ENCODE measurements around the gene MICA. TPM values are rescaled to one million over a fixed set of nuclear protein-coding genes. Genes with fewer than 3 reads are reported as not detected.
A peak's percentile ranks its signal among the peaks of the same experiment; 100 is the strongest.

MICA gene
- total and polyA plus RNA-seq, 9 of the 15 experiments (the other 6 are each of a cell fraction or from before 2014, with no cell fraction given): 11.8 to 24.6 (median 16.7) TPM

- TF ChIP-seq YY1 (IDR thresholded peaks at IDR 0.05; ENCODE audit: borderline replicate concordance in 1 of 3, control insufficient read depth in 1 of 3, extremely low read depth in 1 of 3, insufficient read depth in 3 of 3, insufficient read length in 1 of 3, insufficient replicate concordance in 2 of 3, low read depth in 1 of 3, low read length in 2 of 3): no peak
- no peak for TF ChIP-seq NBN (IDR thresholded peaks at IDR 0.05; ENCODE audit: low read depth)
- no peak for TF ChIP-seq TFAP4 (CRISPR knock-in tag; IDR thresholded peaks at IDR 0.05; ENCODE audit: borderline replicate concordance)
- TF ChIP-seq RBM22 (IDR thresholded peaks at IDR 0.05; ENCODE audit: low read depth, low read length, poor library complexity, severe bottlenecking): no peak
Measured at GRCh38 chr6:31394381-31394780, 9.0 kb upstream of the MICA start (continued).

GRCh38 chr6:31395832-31396231 is 7.6 kb upstream of the MICA start:
- CTCF ChIA-PET (ENCODE audit: low intra/inter-chr PET ratio): interaction anchor here (5.5 kb wide), 1 partner anchor 47 kb away, joined by 68 read pairs; no protein-coding TSS in a partner anchor
- WGBS (ENCODE audit: insufficient coverage, low coverage, missing lambda C conversion rate): 13% methylated on average over 7 of the region's 7 CpGs
- H3K4me3 ChIP-seq: no peak overlapping the region
- H3K27ac ChIP-seq (ENCODE audit: extremely low read depth, low read depth, low read length): peak overlapping the region; percentile 11; the same call in 1 of the 3 replicates
- peak overlapping the region; percentile 48 for H3K4me2 ChIP-seq (ENCODE audit: insufficient read depth, low read length)
- no TSS peak for BruUV-seq (replicated peaks)
- H3K36me3 ChIP-seq (ENCODE audit: control insufficient read depth, insufficient read depth, low read length): peaks cover 3% of the 10 kb centered on the region; the same call in 1 of the 3 replicates
- POLR2A ChIA-PET: interaction anchor here (0.6 to 1.5 kb wide), 3 partner anchors 12 to 114 kb away, joined by 3 to 7 read pairs (median 3); no protein-coding TSS in a partner anchor
- intact Hi-C loops (cut with micrococcal nuclease) (loop anchor here (5.0 kb wide), 2 partner anchors 146 to 201 kb away; partner anchors contain the start of gene DDX39B), in situ Hi-C loops (cut with MboI) (no loop called here)
- no peaks in the 10 kb centered on the region for H3K9me1 ChIP-seq (ENCODE audit: control insufficient read depth, insufficient read depth, low read length)
- peak; percentile 8 for ATAC-seq
- H3K9me3 ChIP-seq (replicated peaks; ENCODE audit: control insufficient read depth, insufficient read depth, low read depth, low read length): no peaks in the 10 kb centered on the region
- H4K20me1 ChIP-seq (replicated peaks; ENCODE audit: control insufficient read depth, insufficient read depth, low read length): no peaks in the 10 kb centered on the region
- peak; percentile 81 for FAIRE-seq
- DNase-seq (ENCODE audit: extremely low read depth in 1 of 4, low spot score in 3 of 4): peak in 3 of 4 experiments; percentile 34 to 83 (median 61)
- H3K4me1 ChIP-seq (replicated peaks in 1 of 2; ENCODE audit: control insufficient read depth in 2 of 2, insufficient read depth in 2 of 2, low read length in 2 of 2): peaks cover 19 to 22% of the 10 kb centered on the region in 2 experiments
- peak overlapping the region in 1 of 2 experiments; percentile 33; a peak in 2 of 4 replicates for H3K9ac ChIP-seq (ENCODE audit: insufficient read depth in 1 of 2, low read depth in 2 of 2, low read length in 2 of 2)
- H2AFZ ChIP-seq (ENCODE audit: low read depth, low read length): peak overlapping the region; percentile 46; the same call in 1 of the 2 replicates
- H3K79me2 ChIP-seq (ENCODE audit: control insufficient read depth, insufficient read depth, low read length): peaks cover 14% of the 10 kb centered on the region
- H3K27me3 ChIP-seq (ENCODE audit: control insufficient read depth in 2 of 2, insufficient read depth in 2 of 2, low read length in 2 of 2): no peaks in the 10 kb centered on the region
- no peak for TF ChIP-seq CHD7 (IDR thresholded peaks at IDR 0.05; ENCODE audit: low read depth, low read length)
- no peak for TF ChIP-seq LEF1 (IDR thresholded peaks at IDR 0.05)
- TF ChIP-seq ESRRB (CRISPR knock-in tag; IDR thresholded peaks at IDR 0.05; ENCODE audit: borderline replicate concordance): no peak
